ENCODE data around the gene KLHL9. TPM values are rescaled to one million over a fixed set of nuclear protein-coding genes. Genes with fewer than 3 reads are reported as not detected.

KLHL9 gene
- total RNA-seq, 1 donor from 2014 or later, result 33.7 TPM

GRCh38 chr9:21317956-21318923 is 17.0 kb downstream of the KLHL9 start:
- peak; percentile 68 to 75 for DNase-seq (ENCODE audit: low read depth in 2 of 2)

- DNase-seq (ENCODE audit: low read depth in 2 of 2), result no peak
These were observed 18.3 kb downstream of the KLHL9 start for GRCh38 chr9:21316860-21317259.

- DNase-seq (ENCODE audit: low read depth in 2 of 2), result peak in 1 of 2 donors; percentile 30
These were observed 19.0 kb downstream of the KLHL9 start for GRCh38 chr9:21316032-21316842.

GRCh38 chr9:21314152-21314551 is 21.1 kb downstream of the KLHL9 start:
- no peak for DNase-seq (ENCODE audit: low read depth in 2 of 2)

GRCh38 chr9:21311889-21312288 is 23.3 kb downstream of the KLHL9 start:
- DNase-seq (ENCODE audit: low read depth in 2 of 2), result no peak

- DNase-seq (ENCODE audit: low read depth in 2 of 2), result no peak
These were observed 30.0 kb downstream of the KLHL9 start, which contains the start of gene IFNA5 for GRCh38 chr9:21305213-21305612. TSS of gene IFNA5 (minus strand) at chr9:21305313. CDS start at chr9:21305256, 57 bp downstream.

GRCh38 chr9:21295992-21296391 is 39.2 kb downstream of the KLHL9 start:
- DNase-seq (ENCODE audit: low read depth in 2 of 2), result no peak

- no peak for DNase-seq (ENCODE audit: low read depth in 2 of 2)
These were observed 40.2 kb downstream of the KLHL9 start for GRCh38 chr9:21294904-21295538.

- peak in 1 of 2 donors; percentile 12 for DNase-seq (ENCODE audit: low read depth in 2 of 2)
These were observed 40.8 kb downstream of the KLHL9 start for GRCh38 chr9:21294364-21294774.

- DNase-seq (ENCODE audit: low read depth in 2 of 2), result no peak
These were observed 45.4 kb downstream of the KLHL9 start for GRCh38 chr9:21289848-21290247.

- no peak for DNase-seq (ENCODE audit: low read depth in 2 of 2)
These were observed 47.9 kb downstream of the KLHL9 start for GRCh38 chr9:21287280-21287679.

- no peak for DNase-seq (ENCODE audit: low read depth in 2 of 2)
These were observed 48.5 kb downstream of the KLHL9 start for GRCh38 chr9:21286659-21287058.

GRCh38 chr9:21286099-21286498 is 49.1 kb downstream of the KLHL9 start:
- DNase-seq (ENCODE audit: low read depth in 2 of 2), result no peak

- DNase-seq (ENCODE audit: low read depth in 2 of 2), result no peak
These were observed 53.9 kb downstream of the KLHL9 start for GRCh38 chr9:21281275-21281674.

Other genes with a start within 250 kb of the KLHL9 start
- not detected in 2 replicates for gene IFNW1, start 193.6 kb downstream of the KLHL9 start, total RNA-seq
- not detected in 2 replicates for gene IFNA21, start 168.7 kb downstream of the KLHL9 start, total RNA-seq
- gene IFNA4, start 147.8 kb downstream of the KLHL9 start, total RNA-seq, result not detected in 2 replicates
- gene IFNA7, start 133.2 kb downstream of the KLHL9 start, total RNA-seq, result not detected in 2 replicates
- not detected in 2 replicates for gene IFNA10, start 128.3 kb downstream of the KLHL9 start, total RNA-seq
- not detected in 2 replicates for gene IFNA16, start 118.1 kb downstream of the KLHL9 start, total RNA-seq
- not detected in 2 replicates for gene IFNA17, start 107.2 kb downstream of the KLHL9 start, total RNA-seq
- not detected in 2 replicates for gene IFNA14, start 95.4 kb downstream of the KLHL9 start, total RNA-seq
- gene IFNA5, start 30.1 kb downstream of the KLHL9 start, total RNA-seq, result not detected in 2 replicates
- not detected in 2 replicates for gene IFNA6, start 15.5 kb upstream of the KLHL9 start, total RNA-seq
- gene IFNA13, start 32.7 kb upstream of the KLHL9 start, total RNA-seq, result not detected in 2 replicates
- gene IFNA2, start 50.0 kb upstream of the KLHL9 start, total RNA-seq, result not detected in 2 replicates
- gene IFNA8, start 73.7 kb upstream of the KLHL9 start, total RNA-seq, result not detected in 2 replicates
- gene IFNA1, start 105.0 kb upstream of the KLHL9 start, total RNA-seq, result not detected in 2 replicates
- gene IFNE, start 146.9 kb upstream of the KLHL9 start, total RNA-seq, result 0.22 TPM in 1 of 2 replicates, not detected in the other

Data from lung microvascular endothelial cell (primary cell).